Omental fat pad (tissue), 4 donors: ENCODE measurements around the gene PIGM. TPM values are rescaled to one million over a fixed set of nuclear protein-coding genes. Genes with fewer than 3 reads are reported as not detected.

ENCODE experiments used
- ATAC-seq: fragments of 150-250 bp; one replicate; pipeline ENCODE4 v1.9.1; 2016; ENCODE audit warnings: mild to moderate bottlenecking, moderate library complexity; ENCODE audit not compliant: low FRiP score
- DNase-seq: peaks from one replicate; pipeline ENCODE4 v3.0.0-alpha.2; 2019; ENCODE audit warnings: low spot score
- total RNA-seq, 4 donors: library from RNA; depleted of rRNA; stranded (reverse); fragments of >200 nt; gene quantifications; one replicate each; pipeline ENCODE4 v1.1.0, GENCODE V29; 2016
- TF ChIP-seq, protein P1 (sequence below), 3 donors: fragments of 450-650 bp; IDR thresholded peaks; one replicate each; pipeline ENCODE4 v1.5.1; 2016 to 2017; ENCODE audit warnings: antibody characterized with exemption in 3 of 3, mild to moderate bottlenecking in 3 of 3, moderate library complexity in 2 of 3

PIGM gene
- total RNA-seq, 4 donors from 2014 or later: 3.0 to 4.7 (median 4.0) TPM

DNA sequence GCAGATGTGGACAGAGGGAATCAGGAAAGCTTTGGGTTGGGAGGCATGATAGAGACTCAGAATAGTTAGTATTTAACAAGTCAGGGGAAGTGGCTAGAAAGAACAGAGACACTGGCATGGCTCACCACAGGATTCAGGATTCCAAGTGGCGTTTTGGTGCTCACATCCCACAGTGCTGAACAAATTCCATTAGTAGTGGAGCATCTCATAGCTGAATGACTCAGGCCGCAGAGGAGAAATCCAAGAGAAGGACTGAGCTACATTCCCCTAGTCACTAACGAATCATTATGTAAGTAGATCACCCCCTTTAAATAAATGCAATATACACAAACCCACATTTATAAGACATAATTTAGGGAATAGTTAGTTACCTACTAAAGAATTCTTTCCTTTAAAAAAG is 44.5 kb upstream of the PIGM start:
- TF ChIP-seq, protein P1, sequence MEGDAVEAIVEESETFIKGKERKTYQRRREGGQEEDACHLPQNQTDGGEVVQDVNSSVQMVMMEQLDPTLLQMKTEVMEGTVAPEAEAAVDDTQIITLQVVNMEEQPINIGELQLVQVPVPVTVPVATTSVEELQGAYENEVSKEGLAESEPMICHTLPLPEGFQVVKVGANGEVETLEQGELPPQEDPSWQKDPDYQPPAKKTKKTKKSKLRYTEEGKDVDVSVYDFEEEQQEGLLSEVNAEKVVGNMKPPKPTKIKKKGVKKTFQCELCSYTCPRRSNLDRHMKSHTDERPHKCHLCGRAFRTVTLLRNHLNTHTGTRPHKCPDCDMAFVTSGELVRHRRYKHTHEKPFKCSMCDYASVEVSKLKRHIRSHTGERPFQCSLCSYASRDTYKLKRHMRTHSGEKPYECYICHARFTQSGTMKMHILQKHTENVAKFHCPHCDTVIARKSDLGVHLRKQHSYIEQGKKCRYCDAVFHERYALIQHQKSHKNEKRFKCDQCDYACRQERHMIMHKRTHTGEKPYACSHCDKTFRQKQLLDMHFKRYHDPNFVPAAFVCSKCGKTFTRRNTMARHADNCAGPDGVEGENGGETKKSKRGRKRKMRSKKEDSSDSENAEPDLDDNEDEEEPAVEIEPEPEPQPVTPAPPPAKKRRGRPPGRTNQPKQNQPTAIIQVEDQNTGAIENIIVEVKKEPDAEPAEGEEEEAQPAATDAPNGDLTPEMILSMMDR (IDR thresholded peaks at IDR 0.05): no peak
- DNase-seq: no peak
- ATAC-seq: no peak

DNA sequence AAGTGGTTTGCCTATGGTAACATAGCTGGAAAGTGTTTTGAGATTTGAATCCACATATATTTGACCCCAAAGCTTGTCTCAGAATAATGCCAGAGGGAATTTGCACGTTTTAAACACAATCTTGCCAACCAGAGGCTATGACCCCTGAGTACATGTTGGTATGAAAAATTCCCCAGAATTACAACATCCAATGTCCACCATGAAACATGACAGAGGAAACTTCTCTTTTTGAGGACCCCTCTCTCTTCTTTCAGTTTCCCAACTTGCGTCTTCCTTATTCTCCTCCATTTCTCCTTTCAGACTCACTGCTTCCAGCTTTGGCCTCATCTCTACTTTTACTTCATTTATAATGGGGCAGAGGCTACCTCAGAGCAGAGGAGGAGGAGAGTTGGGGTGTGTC is 44.0 kb upstream of the PIGM start:
- no peak for ATAC-seq
- no peak for DNase-seq
- TF ChIP-seq, protein P1 (IDR thresholded peaks at IDR 0.05): no peak

DNA sequence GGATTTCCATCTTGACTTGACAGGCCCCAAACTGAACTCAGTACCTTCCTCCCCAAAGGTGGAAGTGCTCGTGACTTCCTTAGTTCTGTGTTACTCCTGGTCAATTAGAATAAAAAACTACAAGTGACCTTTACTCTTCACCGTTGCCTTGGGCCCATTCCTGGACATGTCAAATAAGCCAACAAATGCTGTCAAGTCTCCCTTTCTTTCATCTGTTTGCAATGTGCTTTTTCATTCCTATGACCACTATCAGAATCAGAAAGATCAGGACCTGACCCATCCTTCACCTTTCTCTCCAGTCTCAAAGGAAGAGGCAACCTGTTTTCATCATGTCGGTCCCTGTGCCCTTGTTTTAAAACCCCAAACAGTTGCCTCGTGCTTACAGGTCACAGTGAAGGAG is 43.1 kb upstream of the PIGM start:
- DNase-seq (no peak), ATAC-seq (no peak)
- TF ChIP-seq, protein P1 (IDR thresholded peaks at IDR 0.05): no peak

DNA sequence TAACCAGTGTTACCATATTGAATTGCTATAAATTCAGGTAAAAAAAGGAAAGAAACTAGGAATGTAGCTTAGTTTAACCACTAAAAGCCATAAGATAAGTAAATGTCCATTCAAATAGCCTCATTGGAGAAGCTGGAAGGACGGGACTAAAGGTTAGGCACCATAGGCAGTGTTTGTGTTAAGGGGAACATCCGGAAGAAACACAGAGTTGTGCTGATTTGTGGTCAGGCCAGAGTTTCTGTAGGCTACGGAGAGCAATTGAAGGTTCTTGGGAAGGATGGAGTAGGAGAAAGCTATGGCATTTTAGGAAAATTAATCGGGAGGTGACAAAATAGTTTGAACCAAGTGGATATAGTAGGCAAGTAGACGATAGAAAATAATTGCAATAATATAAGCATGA is 39.5 kb upstream of the PIGM start:
- ATAC-seq (no peak), DNase-seq (no peak)
- TF ChIP-seq, protein P1 (IDR thresholded peaks at IDR 0.05): no peak

DNA sequence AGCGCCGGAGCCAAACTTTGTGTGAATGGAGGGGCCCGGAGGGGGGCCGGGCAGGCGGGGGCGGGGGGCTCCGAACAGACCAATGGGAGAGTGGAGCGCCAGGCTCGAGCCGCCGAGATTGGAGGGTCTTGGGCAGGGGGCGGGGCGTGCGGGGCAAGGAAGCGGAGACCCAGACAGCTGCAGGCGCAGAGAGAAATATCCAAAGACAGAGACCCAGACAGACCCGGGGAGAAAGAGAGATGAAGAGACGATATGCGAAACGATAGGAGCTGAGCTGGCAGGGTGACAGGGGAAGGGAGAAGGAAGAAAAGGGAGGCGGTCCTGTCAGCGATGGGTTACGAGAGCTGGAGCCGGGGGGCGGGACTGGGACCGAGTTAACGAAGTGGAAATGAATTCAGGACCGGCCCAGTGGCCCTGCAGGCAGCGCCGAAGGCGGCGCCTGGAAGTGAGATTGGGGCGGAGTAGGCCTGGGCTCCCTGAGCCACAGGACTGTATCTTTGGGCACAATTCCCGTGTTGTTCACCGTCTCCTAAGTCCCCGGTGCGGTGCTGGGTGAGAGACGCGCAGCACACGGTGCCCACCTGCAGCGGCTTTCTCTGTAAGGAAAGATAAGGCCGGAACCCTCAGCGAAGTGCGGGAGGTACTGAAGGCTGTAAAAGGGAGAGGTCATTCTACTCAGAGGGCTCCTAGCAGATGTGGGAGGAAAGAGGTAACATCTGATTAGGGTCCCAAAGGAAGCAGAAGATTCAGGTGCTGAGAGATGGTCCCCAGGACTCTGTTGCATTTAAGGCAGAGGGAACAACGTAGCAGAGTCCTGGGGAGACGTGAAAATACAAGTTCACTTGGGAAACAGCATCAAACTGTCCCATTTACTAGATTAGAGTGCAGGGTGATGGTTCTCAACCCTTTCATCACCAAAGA is 38.7 kb upstream of the PIGM start:
- peak; percentile 93 for ATAC-seq
- TF ChIP-seq, protein P1 (IDR thresholded peaks at IDR 0.05): no peak
- DNase-seq: peak; percentile 51

DNA sequence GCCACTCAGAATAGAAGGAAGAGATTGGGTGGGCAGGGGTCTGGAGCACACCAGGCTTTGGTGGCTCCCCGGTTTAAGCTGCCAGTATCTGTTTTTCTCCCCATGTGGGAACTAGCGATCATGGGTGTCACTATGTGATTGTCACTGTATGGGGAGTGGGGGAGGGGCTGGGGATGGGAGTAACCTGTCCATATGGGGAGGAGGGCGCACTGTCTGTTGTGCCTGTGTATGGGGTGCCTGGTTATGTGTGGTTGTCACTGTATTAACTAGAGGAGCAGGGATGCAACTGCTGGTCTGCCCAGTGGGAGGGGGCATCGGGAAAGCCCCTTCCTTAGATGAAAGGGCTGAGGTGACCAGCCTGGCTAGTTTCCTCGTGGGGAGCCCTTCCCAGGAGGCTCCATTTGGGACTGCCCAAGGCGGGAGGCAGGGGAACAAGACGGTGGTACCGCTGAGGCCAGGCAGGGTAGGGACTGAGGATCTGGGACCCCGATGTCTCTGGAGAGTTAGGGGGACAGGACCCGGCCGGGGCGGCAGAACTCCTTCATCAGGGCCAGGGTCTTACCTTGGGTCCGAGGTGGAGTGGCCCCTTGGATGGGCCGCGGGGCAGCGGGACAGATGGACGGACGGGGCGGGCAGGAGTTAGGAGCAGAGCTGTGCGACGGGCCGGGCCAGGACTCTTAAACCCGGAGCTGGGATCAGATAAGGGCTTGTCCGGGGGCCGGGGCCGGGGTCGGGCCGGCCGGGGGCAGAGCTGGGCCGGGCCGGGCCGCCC is 37.9 kb upstream of the PIGM start, which contains the start of gene KCNJ10:
TSS of gene KCNJ10 (minus strand) at position 701 of the 772 bp plus-strand sequence. CDS start 27,628 bp downstream, outside the sequence.
- DNase-seq (no peak), ATAC-seq (no peak)
- TF ChIP-seq, protein P1 (IDR thresholded peaks at IDR 0.05): no peak
